Uterus (tissue), 2 donors: ENCODE results near the gene PNCK.

Source experiments
- POLR2A ChIP-seq, 2 donors: fragments of 450-650 bp; IDR thresholded peaks; one replicate each; pipeline ENCODE4 v1.6.1; 2016; ENCODE audit warnings: antibody characterized with exemption in 2 of 2, mild to moderate bottlenecking in 1 of 2, moderate library complexity in 1 of 2
- TF ChIP-seq, protein P1 (sequence below), 4 experiments: fragments of 200-600 bp in 2 of 4; fragments of 450-650 bp in 2 of 4; sonication (generic) in 2 of 4; IDR thresholded peaks; one replicate each; pipeline ENCODE4 v1.5.1; 2016 to 2019; ENCODE audit warnings: antibody characterized with exemption in 4 of 4, mild to moderate bottlenecking in 2 of 4, moderate library complexity in 1 of 4

DNA sequence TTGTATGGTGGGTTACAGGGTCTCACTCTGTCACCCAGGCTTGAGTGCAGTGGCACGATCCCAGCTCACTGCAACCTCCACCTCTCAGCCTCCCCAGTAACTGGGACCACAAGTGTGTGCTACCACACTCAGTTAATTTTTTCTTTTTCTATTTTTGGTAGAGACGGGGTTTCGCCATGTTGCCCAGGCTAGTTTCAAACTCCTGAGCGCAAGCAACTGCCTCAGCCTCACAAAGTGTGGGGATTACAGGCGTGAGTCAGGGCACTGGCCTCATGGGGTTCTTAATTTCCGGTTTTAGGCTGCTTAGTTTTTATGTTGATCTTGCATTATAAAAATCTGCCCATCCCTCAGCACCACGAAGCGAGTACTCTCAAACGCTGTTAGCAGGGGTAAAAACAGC, 43.8 kb upstream of the PNCK start:
- TF ChIP-seq, protein P1, sequence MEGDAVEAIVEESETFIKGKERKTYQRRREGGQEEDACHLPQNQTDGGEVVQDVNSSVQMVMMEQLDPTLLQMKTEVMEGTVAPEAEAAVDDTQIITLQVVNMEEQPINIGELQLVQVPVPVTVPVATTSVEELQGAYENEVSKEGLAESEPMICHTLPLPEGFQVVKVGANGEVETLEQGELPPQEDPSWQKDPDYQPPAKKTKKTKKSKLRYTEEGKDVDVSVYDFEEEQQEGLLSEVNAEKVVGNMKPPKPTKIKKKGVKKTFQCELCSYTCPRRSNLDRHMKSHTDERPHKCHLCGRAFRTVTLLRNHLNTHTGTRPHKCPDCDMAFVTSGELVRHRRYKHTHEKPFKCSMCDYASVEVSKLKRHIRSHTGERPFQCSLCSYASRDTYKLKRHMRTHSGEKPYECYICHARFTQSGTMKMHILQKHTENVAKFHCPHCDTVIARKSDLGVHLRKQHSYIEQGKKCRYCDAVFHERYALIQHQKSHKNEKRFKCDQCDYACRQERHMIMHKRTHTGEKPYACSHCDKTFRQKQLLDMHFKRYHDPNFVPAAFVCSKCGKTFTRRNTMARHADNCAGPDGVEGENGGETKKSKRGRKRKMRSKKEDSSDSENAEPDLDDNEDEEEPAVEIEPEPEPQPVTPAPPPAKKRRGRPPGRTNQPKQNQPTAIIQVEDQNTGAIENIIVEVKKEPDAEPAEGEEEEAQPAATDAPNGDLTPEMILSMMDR (IDR thresholded peaks at IDR 0.05), result no peak
- no peak for TF ChIP-seq POLR2A (IDR thresholded peaks at IDR 0.05)
